C1 segment of cervical spinal cord (tissue), 14 donors: ENCODE measurements around the gene GPC6.

Source experiments
- DNase-seq, 14 donors: peaks; one replicate each; lab custom pipeline; 2025; lab: John Stamatoyannopoulos, UW

GPC6 gene

GRCh38 chr13:94345374-94346195 is 1119.0 kb downstream of the GPC6 start:
- DNase-seq: no peak

DNA sequence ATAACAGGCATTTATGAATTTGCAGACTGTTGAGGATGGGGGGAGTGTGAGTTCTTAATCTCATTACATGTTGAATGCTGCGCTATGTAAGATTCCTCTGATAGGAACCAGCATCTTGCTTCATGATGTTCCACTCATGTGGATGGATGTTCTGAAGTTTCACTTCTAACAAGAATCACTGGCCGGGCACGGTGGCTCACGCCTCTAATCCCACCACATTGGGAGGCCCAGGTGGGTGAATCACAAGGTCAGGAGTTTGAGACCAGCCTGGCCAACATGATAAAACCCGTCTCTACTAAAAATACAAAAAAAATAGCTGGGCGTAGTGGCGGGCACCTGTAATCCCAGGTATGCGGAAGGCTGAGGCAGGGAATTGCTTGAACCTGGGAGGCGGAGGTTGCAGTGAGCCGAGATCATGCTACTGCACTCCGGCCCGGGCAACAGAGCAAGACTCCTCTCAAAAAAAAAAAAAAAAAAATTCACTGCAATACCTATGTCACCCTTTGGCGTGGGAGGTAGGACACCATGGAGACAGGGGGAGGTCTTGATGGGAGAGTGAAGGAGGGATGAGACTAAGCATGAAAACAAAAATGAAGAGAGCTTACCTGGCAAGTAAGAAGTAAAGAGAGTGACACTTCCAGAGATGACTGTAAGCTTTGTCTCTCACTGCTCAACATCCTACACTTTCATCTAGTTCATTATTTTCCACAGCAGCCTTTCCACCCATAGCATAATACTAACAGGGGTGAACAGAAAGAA is 1119.8 kb downstream of the GPC6 start:
- DNase-seq: no peak

- no peak for DNase-seq
Observed at GRCh38 chr13:94351292-94351990, 1124.8 kb downstream of the GPC6 start.

- DNase-seq: no peak
Observed at GRCh38 chr13:94352057-94352456, 1125.5 kb downstream of the GPC6 start.

GRCh38 chr13:94353167-94353710 is 1126.6 kb downstream of the GPC6 start:
- no peak for DNase-seq

DNA sequence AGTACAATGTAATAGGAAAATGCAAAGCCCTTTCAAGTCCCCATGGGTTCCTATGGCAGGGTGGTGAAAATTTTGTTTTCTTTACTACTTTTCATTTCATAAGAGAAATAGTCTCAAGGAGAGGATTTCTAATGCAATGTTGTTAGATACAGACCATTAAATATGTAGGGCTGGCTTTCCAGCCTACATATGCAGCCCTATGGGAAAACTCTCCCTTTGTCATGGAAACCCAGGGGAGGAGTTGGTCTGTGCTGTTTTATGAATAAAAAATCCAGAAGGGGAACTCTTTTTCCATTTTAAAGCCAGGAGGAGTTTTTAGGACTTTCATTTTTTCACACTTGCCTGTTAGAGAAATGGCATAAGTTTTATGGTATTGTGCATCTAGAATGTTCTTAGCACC is 1133.3 kb downstream of the GPC6 start:
- DNase-seq: no peak

- peak in 9 of 14 donors; percentile 1 to 34 (median 13) for DNase-seq
Observed at GRCh38 chr13:94362411-94362909, 1135.9 kb downstream of the GPC6 start.

- DNase-seq: no peak
Observed at GRCh38 chr13:94366677-94367076, 1140.1 kb downstream of the GPC6 start.

DNA sequence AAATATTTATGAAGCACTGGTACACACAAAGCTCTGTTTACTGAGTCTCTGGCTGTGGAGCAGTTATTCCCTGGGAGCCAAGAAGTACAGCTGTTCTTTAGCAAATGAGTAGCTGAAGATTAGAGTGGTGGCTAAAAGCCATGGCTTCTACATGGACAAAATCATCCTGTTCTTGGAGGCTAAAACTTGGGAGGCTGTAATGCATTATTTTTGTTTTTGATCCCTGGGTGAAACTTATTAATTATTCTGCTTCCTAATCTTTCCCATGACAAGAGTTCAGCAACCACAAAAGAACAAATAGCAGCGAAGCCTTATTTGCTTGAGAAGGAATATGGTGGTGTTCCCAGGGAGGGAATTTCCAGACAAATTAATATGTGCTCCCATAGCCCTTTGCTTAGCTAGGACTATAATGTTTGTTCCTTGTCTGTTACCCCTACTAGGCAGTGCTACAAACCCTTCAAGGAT is 1143.4 kb downstream of the GPC6 start:
- no peak for DNase-seq

- DNase-seq: no peak
Observed at GRCh38 chr13:94371855-94372254, 1145.2 kb downstream of the GPC6 start.

DNA sequence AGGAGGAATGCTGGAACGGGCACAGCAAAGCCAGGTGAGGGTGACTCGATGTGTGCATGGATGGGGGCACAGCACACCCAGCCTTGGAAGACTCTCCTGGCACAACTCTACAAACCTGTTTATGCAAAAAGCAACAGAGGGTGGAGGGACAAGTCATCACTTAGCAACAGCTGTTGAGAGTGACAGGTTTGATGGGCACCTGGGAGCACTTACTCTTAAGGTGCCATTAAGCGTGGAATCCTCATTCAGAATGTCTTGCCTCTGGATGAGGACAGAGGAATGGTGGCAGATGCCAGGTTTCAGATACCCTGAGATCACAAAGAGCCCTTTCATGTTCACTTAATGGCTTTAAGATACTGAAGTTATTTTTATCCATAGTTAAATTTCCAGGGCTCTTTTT is 1155.9 kb downstream of the GPC6 start:
- no peak for DNase-seq

DNA sequence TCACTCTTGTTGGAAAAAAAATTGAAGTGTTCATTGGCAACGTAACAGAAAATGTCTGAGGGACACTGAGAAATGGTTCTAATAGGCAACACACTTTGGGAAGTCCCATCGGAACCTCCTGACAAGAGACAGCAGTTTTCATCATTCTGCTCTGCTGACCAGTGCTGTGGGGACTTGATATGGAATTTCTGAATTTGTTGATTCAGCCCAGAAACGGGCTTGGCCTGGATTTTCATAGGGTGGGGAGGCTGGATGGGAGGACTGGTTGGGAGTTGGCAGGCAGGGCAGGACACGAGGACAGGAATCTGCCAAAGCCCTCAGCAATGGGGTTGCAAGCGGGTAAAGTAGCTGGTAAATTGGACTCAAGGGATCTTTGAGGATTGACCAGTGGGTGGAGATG is 1156.4 kb downstream of the GPC6 start:
- DNase-seq: no peak

- DNase-seq: no peak
Observed at GRCh38 chr13:94384231-94384905, 1157.8 kb downstream of the GPC6 start.

DNA sequence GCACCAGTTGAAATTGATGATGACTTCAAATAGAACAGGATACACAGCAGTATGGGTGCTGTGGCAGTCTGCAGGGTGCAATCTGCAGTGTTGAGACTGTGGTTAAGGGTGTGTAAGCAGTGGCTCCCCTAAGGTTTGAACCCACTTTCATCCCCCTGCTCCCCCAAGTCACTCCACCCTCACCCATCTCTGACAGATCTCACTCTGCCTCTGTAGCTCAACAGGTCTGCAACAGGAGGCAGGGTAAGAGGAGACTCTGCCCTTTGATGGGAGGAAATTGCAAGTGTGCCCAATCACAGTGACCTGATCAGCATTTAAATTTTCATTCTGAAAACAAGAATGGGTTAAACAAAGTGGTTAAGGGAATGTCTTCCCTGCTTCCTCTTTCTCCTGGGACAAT is 1160.4 kb downstream of the GPC6 start:
- DNase-seq: no peak

- DNase-seq: no peak
Observed at GRCh38 chr13:94389604-94390351, 1163.2 kb downstream of the GPC6 start.

DNA sequence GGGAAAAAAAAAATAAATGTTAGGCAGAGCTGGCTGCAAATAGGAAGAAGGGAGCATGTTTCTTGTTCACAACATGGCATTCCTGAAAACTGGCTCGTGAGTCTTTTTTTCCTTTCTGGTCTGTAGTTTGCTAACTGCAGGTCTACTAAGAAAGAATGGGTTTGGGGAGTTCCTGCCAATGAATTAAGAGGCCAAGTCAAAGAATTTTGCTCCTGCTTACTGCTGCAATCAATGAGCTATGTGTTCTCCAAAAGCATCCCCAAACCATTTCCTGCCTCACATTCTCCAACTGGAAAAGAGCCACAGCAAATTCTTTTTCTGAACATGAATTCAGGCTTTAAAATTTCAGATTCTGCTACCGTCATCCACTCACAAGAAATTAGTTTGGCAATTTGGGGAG is 1164.3 kb downstream of the GPC6 start:
- DNase-seq: no peak

DNA sequence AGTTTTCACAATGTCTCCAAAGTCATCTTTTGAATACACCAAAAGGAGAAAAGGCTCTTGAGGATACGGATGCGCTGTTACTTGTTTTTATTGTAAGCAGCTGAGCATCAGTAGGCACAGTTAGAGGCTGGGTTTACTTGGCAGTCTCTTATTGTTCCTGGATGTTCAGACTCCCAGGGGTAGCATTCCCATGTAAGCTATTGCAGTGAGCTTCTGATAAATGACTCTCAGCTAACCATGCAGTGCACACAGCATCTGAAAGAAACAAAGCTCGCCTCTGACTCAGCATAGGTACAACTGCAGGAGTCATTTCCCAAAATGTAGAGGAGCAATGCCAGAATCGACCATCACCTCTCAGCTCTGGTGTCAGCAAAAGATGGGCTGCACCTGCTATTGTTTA is 1168.1 kb downstream of the GPC6 start:
- DNase-seq: peak in 1 of 14 donors; percentile 22

DNA sequence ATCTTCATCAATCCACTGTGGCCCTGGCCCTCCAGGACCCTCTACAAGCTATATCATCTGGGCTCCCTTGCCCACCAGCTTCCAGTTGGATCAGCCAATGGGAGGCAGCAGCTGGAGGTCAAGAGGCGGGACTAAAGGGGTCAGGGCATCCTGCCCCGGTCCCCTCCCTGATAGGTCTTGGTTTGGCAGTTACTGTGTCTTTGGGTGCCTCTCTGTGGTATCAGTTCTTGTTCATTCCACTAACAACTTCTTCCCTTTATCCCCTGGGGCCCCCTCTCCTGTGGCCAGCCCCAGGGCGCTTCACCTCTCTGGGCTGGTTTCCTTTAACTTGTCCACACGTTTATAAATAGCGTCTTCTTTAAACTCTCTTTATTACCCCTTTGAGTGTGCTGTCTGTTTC is 1169.3 kb downstream of the GPC6 start:
- no peak for DNase-seq

DNA sequence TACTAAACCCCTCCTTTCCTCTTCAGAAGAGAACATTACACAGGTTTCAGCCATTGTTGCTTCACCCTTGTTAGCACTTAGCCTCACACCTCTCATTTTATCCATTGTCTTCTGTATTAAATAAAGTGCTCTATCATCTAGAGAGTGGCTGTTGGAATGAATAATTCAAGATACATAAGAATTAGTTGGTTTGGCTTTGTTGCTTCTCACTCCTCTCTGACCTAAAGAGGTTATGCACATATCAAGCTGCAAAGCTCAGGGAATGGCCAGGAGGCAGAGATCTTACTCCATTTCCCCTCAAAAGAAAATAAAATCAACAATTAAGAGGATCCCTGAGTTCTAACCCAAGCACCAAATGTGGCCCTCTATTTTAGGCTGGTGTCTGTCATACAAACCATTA is 1173.2 kb downstream of the GPC6 start:
- no peak for DNase-seq

- DNase-seq: no peak
Observed at GRCh38 chr13:94400874-94401273, 1174.3 kb downstream of the GPC6 start.
